Measurements from ENCODE around the gene GOLGA8K.
"Not testable (repeated sequence)": the region's sequence is repeated elsewhere in the genome, so short reads cannot be mapped to it uniquely, and the experiment has no call there.

The GOLGA8K gene

DNA sequence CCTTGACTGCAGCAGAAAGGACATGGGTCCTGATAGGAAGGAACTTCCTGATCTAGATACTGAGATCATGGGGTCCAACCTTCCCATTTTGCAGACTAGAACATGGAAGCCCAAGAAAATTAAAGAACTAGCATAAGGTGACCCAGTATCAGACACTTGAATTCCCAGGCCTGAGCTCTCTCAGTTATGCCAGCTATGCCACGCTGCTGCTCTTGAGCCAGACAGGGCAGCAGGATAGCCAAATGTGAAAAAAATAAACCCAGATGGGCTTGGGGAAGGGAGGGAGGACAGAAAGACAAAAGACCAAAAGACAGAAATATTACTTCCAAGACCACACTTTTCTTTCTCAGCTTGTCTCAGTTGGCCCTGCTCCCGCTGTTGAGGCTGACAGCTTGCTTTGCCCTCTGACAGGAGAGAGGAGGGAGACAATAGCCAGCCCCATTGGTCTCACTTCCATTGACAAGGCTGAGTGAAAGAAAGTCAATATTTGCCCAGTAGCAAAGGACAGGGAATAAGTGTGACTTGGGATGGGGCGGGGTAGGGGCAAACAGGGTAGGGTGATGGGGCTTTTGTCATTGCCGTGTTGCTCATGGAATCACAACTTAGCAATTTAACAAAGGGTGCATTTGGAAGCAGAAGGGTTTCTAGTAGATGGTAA lies 52.4 kb downstream of the GOLGA8K start:
- not testable (repeated sequence) for DNase-seq

GRCh38 chr15:32347037-32347436 lies 56.1 kb downstream of the GOLGA8K start:
- not testable (repeated sequence) for DNase-seq

DNA sequence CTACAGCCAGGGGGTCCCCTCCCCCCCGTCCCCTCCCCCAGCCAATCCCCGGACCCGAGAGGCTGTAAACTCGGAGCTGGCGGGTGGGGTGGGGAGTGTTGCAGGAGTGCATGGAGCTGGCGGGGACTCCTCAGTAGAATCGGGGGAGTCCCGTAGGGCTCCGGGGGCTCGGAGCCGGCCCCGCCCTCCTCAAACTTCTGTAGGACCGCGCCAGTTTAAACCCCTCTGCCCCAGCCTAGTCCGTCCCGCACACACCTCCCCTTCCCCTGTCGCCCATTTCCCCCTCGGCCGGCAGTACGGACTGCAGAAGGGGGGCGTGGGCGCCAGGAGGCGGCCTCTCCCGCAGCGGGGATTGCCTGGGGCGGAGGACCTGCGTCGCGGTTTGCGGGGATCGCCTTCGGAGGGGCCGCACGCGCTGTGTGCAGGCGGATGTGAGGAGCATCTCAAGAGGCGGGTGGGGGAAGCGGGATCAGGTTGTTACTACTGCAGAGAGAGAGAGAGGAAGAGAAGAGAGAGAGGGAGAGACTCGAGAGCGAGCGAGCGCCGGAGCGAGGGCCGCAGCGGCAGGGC lies 57.0 kb downstream of the GOLGA8K start:
- DNase-seq: not testable (repeated sequence)

DNA sequence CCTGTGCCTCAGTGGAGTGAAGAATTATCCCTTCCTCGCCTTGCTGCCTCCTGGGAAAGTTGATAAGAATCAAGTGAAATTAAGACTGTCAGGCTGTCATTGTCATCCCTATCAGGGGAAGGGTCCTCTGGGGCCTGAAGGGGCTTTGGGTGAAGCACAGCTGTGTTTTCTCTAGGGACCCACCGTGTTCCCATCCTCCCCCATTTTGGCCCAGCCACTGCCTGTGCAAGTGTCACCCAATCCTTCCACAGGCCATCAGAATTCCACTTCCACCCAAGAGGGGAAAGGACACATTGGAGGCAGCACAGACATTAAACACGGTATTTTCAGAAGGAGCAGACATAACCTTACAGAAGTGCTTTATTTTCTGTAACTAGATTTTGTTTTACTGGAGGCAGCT lies 59.2 kb downstream of the GOLGA8K start:
- DNase-seq: not testable (repeated sequence)

All from activated naive CD4-positive, alpha-beta T cell (primary cell).